NCI-H187 (cell line): Measurements from ENCODE around the gene PSME4.
"Not testable (repeated sequence)": the region's sequence is repeated elsewhere in the genome, so short reads cannot be mapped to it uniquely, and the experiment has no call there.

Experiments
- DNase-seq, 2 experiments: peaks; one replicate each; lab custom pipeline; 2025; lab: John Stamatoyannopoulos, UW

The PSME4 gene

DNA sequence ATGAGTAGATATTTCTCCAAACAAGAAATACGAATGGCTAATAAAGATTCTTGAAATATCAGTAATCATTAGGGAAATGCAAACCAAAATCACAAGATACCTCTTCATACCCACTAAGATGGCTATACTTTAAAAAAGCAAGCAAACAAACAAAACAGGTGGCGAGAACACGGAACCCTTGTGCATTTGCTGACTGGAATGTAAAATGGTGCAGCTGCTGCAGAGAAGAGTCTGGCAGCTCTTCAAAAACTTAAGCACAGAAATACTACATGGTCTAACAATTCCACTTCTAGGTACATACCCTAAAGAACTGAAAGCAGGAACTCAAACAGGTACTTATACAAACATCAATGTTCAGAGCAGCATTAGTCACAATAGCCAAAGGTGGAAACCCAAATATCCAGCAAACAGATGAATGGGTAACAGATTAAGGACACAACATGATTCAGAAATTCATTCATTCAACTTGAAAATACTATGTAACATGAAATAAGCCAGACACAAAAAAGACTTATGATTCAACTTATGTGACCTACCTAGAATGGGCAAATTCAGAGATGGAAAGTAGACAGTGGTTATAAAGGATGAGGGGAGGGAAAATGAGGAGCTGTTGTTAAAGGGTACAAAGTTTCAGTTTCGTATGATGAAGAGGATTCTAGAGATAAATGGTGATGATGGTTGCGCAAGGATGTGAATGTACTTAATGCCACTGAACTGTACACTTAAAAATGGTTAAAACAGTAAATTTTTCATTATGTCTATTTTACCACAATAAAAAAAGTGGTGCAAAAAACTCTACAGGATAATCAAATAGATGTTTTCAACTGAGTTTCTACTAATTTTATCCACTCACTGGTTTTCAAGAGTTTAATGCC lies 84.2 kb downstream of the PSME4 start:
- DNase-seq = no peak

GRCh38 chr2:53884883-53885282 lies 85.9 kb downstream of the PSME4 start:
- DNase-seq = no peak

DNA sequence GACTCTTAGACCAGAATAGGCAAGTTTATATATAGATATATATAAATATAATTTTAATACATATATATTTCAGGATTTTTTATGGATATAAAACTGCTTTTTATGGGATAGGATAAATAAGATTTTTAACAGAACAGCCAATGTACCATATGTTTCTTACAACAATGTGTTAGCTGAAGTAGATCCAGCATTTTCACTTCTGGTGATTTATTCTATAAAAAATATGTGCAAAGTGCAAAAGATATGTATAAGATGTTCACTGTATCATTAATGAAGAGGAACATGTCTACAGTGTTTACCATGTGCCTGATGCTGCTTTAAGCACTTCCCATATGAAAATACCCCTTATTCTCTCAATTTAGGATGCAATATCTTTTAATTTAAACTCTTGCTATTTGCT lies 88.8 kb downstream of the PSME4 start:
- DNase-seq = no peak

GRCh38 chr2:53881360-53881759 lies 89.4 kb downstream of the PSME4 start:
- no peak for DNase-seq

- DNase-seq = no peak
Observed at GRCh38 chr2:53880756-53881155, 90.0 kb downstream of the PSME4 start.

DNA sequence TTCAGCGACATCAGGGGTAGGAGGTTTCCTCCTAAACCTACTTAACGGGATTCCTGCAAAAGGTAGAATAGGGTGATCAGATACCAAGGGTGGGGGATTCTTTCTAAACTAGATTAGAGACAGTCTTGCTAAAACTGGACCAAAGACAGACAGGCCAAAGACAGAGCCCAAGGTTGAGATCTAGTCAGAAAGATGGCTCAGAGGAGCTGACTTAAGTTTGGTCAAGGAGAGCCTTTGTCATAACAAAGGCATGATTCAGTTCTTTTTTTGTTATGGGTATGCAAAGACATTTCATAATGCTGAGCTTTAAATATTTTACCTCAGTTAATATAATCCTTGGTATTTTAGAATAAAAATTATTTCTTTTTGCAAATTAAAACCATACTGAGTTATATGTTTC lies 93.2 kb downstream of the PSME4 start:
- DNase-seq = no peak

GRCh38 chr2:53877112-53877511 lies 93.7 kb downstream of the PSME4 start:
- no peak for DNase-seq

GRCh38 chr2:53874401-53874950 lies 96.3 kb downstream of the PSME4 start:
- no peak for DNase-seq

- no peak for DNase-seq
Observed at GRCh38 chr2:53867773-53868172, 103.0 kb downstream of the PSME4 start.

DNA sequence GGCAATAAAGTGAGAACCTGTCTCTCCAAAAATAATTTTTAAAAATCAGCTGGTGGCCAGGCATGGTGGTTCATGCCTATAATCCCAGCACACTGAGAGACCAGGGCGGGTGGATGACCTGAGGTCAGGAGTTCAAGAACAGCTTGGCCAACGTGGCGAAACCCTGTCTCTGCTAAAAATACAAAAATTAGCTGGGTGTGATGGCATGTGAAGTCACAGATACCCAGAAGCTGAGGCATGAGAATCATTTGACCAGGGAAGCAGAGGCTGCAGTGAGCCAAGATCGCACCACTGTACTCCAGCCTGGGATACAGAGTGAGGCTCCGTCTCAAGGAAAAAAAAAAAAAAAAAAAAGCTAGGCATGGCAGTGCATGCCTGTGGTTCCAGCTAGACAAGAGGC lies 103.6 kb downstream of the PSME4 start:
- no peak for DNase-seq

- DNase-seq = no peak
Observed at GRCh38 chr2:53865962-53866361, 104.8 kb downstream of the PSME4 start.

GRCh38 chr2:53865264-53865663 lies 105.5 kb downstream of the PSME4 start:
- DNase-seq = no peak

DNA sequence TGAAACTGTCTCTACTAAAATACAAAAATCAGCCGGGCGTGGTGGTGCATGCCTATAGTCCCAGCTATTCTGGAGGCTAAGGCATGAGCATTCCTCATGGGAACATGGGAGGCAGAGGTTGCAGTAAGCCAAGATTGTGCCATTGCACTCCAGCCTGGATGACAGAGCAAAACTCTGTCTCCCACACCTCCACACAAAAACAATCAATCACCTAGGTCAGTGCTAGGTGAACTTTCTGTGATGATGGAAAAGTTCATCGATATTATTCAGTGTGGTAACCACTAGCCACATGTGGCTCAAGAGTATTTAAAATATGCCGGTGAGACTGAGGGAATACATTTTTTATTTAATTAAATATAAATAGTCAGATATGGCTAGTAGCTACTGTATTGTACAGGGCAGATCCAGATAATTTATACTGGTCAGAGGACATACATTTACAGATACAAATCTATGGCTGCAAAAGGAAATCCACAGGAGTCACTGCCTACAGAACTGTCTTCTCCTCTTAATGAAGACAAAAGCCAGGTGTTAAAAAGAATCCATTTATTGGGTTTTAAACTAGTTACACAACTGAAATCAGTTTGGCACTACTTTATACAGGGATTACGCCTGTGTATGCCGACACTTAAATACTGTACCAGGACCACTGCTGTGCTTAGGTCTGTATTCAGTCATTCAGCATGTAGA lies 107.1 kb downstream of the PSME4 start:
- DNase-seq = no peak

GRCh38 chr2:53861824-53862223 lies 109.0 kb downstream of the PSME4 start:
- no peak for DNase-seq

GRCh38 chr2:53859206-53860181 lies 111.3 kb downstream of the PSME4 start, which contains the start of gene GPR75:
GPR75 (minus strand) TSS chr2:53859967; CDS start chr2:53854756, 5,211 bp downstream.
- no peak for DNase-seq

- no peak for DNase-seq
Observed at GRCh38 chr2:53856272-53856671, 114.5 kb downstream of the PSME4 start.

GRCh38 chr2:53854678-53855077 lies 116.1 kb downstream of the PSME4 start:
- DNase-seq = no peak

- no peak for DNase-seq
Observed at GRCh38 chr2:53852532-53852931, 118.3 kb downstream of the PSME4 start.

DNA sequence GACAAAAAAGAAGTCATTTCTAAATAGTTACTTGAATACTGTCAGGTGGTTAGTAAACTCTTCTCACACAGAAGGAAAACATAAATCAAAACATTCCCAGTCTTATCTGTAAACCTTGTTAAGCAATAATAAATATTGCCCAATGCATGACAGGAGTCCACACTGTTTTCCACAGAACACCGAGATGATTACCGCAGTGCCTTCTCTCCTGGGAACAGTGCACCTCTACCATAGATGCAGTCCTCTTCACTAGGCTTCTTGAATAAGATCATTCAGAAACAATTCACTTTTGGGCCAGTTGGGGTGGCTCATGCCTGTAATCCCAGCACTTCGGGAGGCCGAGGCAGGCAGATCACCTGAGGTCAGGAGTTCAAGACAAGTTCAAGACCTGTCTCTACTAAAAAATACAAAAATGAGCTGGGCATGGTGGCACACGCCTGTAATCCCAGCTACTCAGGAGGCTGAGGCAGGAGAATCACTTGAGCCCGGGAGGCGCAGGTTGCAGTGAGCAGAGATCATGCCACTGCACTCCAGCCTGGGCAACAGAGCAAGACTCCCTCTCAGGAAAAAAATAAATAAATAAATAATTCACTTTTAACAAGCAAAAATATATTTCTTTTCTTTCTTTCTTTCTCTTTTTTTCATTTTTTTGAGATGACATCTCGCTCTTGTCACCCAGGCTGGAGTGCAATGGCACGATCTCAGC lies 119.6 kb downstream of the PSME4 start:
- DNase-seq = not testable (repeated sequence)

- no peak for DNase-seq
Observed at GRCh38 chr2:53848062-53848461, 122.7 kb downstream of the PSME4 start.

DNA sequence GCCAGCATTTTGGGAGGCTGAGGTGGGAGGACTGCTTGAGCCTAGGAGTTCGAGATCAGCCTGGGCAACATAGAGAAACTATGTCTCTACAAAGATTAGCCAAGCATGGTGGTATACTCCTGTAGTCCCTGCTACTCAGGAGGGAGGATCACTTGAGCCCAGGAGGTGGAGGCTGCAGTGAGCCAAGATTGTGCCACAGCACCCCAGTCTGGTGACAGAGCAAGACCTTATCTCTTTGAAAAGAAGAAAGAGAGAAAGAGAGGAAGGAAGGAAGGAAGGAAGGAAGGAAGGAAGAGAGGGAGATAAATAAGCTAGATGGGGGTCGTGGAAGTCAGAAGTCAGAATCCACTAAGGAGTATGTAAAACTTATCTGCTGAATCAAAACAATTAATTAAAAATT lies 127.2 kb downstream of the PSME4 start:
- DNase-seq = no peak
